KMS-11 (cell line): ENCODE measurements around the gene CDK17.
"Not testable (repeated sequence)": the region's sequence is repeated elsewhere in the genome, so short reads cannot be mapped to it uniquely, and the experiment has no call there.

Source experiments
- H2AFZ ChIP-seq: fragments of 200-600 bp; sonication (generic); 2 replicates; pipeline ENCODE4 v1.6.1; 2016; ENCODE audit warnings: antibody characterized with exemption, mixed run types, low read depth
- H3K27ac ChIP-seq: fragments of 200-600 bp; sonication (generic); 2 replicates; pipeline ENCODE4 v1.6.1; 2016; ENCODE audit warnings: mild to moderate bottlenecking, mixed run types
- H3K27me3 ChIP-seq: fragments of 200-600 bp; sonication (generic); 2 replicates; pipeline ENCODE4 v1.6.1; 2017; ENCODE audit warnings: mild to moderate bottlenecking, low read depth, mixed run types, moderate library complexity; ENCODE audit not compliant: insufficient read depth
- H3K36me3 ChIP-seq: fragments of 200-600 bp; sonication (generic); 2 replicates; pipeline ENCODE4 v1.6.1; 2017; ENCODE audit warnings: mild to moderate bottlenecking, mixed run types; ENCODE audit not compliant: insufficient read depth
- H3K4me1 ChIP-seq: fragments of 200-600 bp; sonication (generic); 2 replicates; pipeline ENCODE4 v1.6.1; 2016; ENCODE audit warnings: mild to moderate bottlenecking, low read depth, mixed run types; ENCODE audit not compliant: poor library complexity, severe bottlenecking
- H3K4me2 ChIP-seq: fragments of 200-600 bp; sonication (generic); 2 replicates; pipeline ENCODE4 v1.7.0; 2016; ENCODE audit warnings: mild to moderate bottlenecking, mixed run types
- H3K4me3 ChIP-seq: fragments of 200-600 bp; sonication (generic); IDR thresholded peaks from 2 replicates; pipeline ENCODE4 v1.6.1; 2017; ENCODE audit warnings: low read depth, low read length, mixed read lengths; ENCODE audit not compliant: insufficient read depth
- H3K79me2 ChIP-seq: fragments of 200-600 bp; sonication (generic); 2 replicates; pipeline ENCODE4 v1.6.1; 2016; ENCODE audit warnings: low read depth, mixed run types; ENCODE audit not compliant: insufficient read depth
- H3K9ac ChIP-seq: fragments of 200-600 bp; sonication (generic); 2 replicates; pipeline ENCODE4 v1.6.1; 2016; ENCODE audit warnings: mild to moderate bottlenecking, mixed run types
- H4K20me1 ChIP-seq: fragments of 200-600 bp; sonication (generic); 2 replicates; pipeline ENCODE4 v1.6.1; 2016; ENCODE audit warnings: mild to moderate bottlenecking, mixed run types; ENCODE audit not compliant: insufficient read depth
- CTCF ChIP-seq: fragments of 200-600 bp; sonication (generic); conservative IDR thresholded peaks from 2 replicates; pipeline ENCODE4 v1.6.1; 2017; ENCODE audit warnings: low read depth, mild to moderate bottlenecking, antibody characterized with exemption, low read length, moderate library complexity, mixed read lengths

Gene CDK17

DNA sequence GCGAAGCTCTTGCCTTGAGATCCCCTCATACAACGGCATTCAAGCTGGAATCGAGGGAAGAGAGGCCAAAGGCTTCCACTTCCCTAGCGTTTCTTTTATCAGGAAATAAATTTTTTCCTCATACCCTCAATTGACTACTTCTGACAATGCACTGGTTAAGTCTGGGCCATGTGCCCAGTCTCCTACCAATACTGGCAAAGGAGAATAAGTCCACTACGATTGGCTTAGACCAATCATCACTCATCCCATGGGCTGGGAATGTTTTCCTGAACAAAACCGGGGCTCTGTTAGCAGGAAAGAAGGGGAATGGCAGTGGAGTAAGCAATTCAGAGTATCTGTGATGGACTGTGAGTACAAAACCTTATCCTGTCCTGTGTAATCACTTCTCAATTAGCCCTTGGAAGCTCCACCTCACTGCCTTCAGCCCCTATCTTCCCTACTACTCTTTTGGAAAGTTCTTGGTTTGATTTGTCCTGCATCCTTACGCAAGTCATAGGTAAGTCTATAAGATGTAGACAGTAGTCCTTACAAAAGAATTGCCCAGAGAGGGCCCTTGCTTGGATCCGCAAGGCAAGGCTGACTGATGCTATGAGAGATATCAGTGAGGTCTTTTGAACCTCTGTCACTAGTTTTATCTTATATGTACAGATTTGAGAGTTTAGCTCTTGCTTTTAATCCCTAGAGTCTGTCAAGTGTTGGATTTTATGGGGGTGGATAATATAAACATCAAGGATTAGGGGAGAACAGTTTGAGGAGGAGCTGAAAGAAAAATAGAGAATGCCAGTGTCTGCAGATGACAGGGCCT lies 36.3 kb upstream of the CDK17 start:
- Histone ChIP-seq H3K4me1 (no peaks in the 10 kb centered on the region), H3K79me2 (no peaks in the 10 kb centered on the region), H3K9ac (no peak overlapping the region), H3K4me2 (no peak overlapping the region), H3K36me3 (no peaks in the 10 kb centered on the region), H4K20me1 (no peaks in the 10 kb centered on the region), H3K27ac (no peak overlapping the region), H3K27me3 (no peaks in the 10 kb centered on the region), H3K4me3 (no peak overlapping the region), H2AFZ (no peak overlapping the region)
- no peak for TF ChIP-seq CTCF

- no peaks in the 10 kb centered on the region for H3K36me3 ChIP-seq
- no peak overlapping the region for H3K27ac ChIP-seq
- no peaks in the 10 kb centered on the region for H3K79me2 ChIP-seq
- no peaks in the 10 kb centered on the region for H3K27me3 ChIP-seq
- H3K4me1 ChIP-seq, result no peaks in the 10 kb centered on the region
- no peak overlapping the region for H3K4me3 ChIP-seq
- H2AFZ ChIP-seq, result no peak overlapping the region
- H3K4me2 ChIP-seq, result no peak overlapping the region
- H4K20me1 ChIP-seq, result no peaks in the 10 kb centered on the region
- H3K9ac ChIP-seq, result no peak overlapping the region
- TF ChIP-seq CTCF, result no peak
Observed at GRCh38 chr12:96434107-96434506, 33.9 kb upstream of the CDK17 start.

GRCh38 chr12:96432496-96433321 lies 32.5 kb upstream of the CDK17 start:
- not testable (repeated sequence) for H3K4me3 ChIP-seq, H3K79me2 ChIP-seq, H3K4me2 ChIP-seq, H2AFZ ChIP-seq, H3K4me1 ChIP-seq, H3K27me3 ChIP-seq, H3K36me3 ChIP-seq, H4K20me1 ChIP-seq, H3K9ac ChIP-seq, H3K27ac ChIP-seq

DNA sequence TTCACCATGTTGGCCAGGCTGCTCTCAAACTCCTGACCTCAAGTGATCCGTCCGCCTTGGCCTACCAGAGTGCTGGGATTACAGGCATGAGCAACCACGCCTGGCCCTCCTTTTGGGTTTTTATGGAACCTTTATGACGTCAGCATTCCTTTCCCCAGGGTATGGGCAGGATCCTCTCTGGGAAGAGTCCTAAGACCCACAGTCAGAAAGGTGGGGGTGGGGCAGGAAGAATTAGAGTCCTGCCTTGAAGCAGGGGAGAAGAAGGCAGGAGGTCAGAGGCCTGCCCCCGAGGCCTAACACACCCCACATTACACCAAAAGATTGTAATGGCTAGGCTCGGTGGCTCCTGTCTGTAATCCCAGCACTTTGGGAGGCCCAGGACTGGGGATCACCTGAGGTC lies 30.8 kb upstream of the CDK17 start:
- Histone ChIP-seq H2AFZ (no peak overlapping the region), H3K9ac (no peak overlapping the region), H3K4me2 (no peak overlapping the region), H3K27me3 (no peaks in the 10 kb centered on the region), H3K79me2 (no peaks in the 10 kb centered on the region), H3K27ac (no peak overlapping the region), H3K4me3 (no peak overlapping the region), H3K36me3 (no peaks in the 10 kb centered on the region), H4K20me1 (no peaks in the 10 kb centered on the region), H3K4me1 (peaks cover under 1% of the 10 kb centered on the region)
- no peak for TF ChIP-seq CTCF
